Activated naive CD8-positive, alpha-beta T cell (primary cell): ENCODE data around the gene SPATA31E1.

Experiments used
- H3K27ac Mint-ChIP-seq: one replicate; pipeline ENCODE4 v1.8.0; 2021; ENCODE audit warnings: mixed read lengths
- H3K27me3 Mint-ChIP-seq: one replicate; pipeline ENCODE4 v1.8.0; 2021; ENCODE audit warnings: mixed read lengths
- H3K36me3 Mint-ChIP-seq: one replicate; pipeline ENCODE4 v1.8.0; 2021; ENCODE audit warnings: mixed read lengths
- H3K4me1 Mint-ChIP-seq: one replicate; pipeline ENCODE4 v1.8.0; 2021; ENCODE audit warnings: low read depth, mixed read lengths
- H3K4me3 Mint-ChIP-seq: one replicate; pipeline ENCODE4 v1.8.0; 2021; ENCODE audit warnings: mild to moderate bottlenecking, mixed read lengths
- H3K9me3 Mint-ChIP-seq: one replicate; pipeline ENCODE4 v1.8.0; 2021; ENCODE audit warnings: low read depth, mixed read lengths

The SPATA31E1 gene

GRCh38 chr9:87872079-87872624 lies 10.5 kb upstream of the SPATA31E1 start:
- Mint-ChIP-seq H3K27ac (no peak overlapping the region), H3K4me1 (no peaks in the 10 kb centered on the region), H3K4me3 (no peak overlapping the region), H3K27me3 (peaks cover 2% of the 10 kb centered on the region), H3K36me3 (no peaks in the 10 kb centered on the region), H3K9me3 (no peaks in the 10 kb centered on the region)

GRCh38 chr9:87873607-87874303 lies 8.9 kb upstream of the SPATA31E1 start:
- Mint-ChIP-seq H3K9me3 (no peaks in the 10 kb centered on the region), H3K27ac (no peak overlapping the region), H3K4me1 (no peaks in the 10 kb centered on the region), H3K4me3 (no peak overlapping the region), H3K27me3 (peaks cover 6% of the 10 kb centered on the region), H3K36me3 (no peaks in the 10 kb centered on the region)

GRCh38 chr9:87874304-87874623 lies 8.4 kb upstream of the SPATA31E1 start:
- no peak overlapping the region for H3K27ac Mint-ChIP-seq
- no peak overlapping the region for H3K4me3 Mint-ChIP-seq
- H3K27me3 Mint-ChIP-seq, result peaks cover 6% of the 10 kb centered on the region
- no peaks in the 10 kb centered on the region for H3K36me3 Mint-ChIP-seq
- H3K4me1 Mint-ChIP-seq, result no peaks in the 10 kb centered on the region
- no peaks in the 10 kb centered on the region for H3K9me3 Mint-ChIP-seq

GRCh38 chr9:87875060-87875459 lies 7.6 kb upstream of the SPATA31E1 start:
- Mint-ChIP-seq H3K9me3 (no peaks in the 10 kb centered on the region), H3K27ac (no peak overlapping the region), H3K27me3 (peaks cover 6% of the 10 kb centered on the region), H3K36me3 (no peaks in the 10 kb centered on the region), H3K4me3 (no peak overlapping the region), H3K4me1 (no peaks in the 10 kb centered on the region)

GRCh38 chr9:87875831-87876545 lies 6.7 kb upstream of the SPATA31E1 start:
- H3K27ac Mint-ChIP-seq, result no peak overlapping the region
- H3K9me3 Mint-ChIP-seq, result no peaks in the 10 kb centered on the region
- no peaks in the 10 kb centered on the region for H3K4me1 Mint-ChIP-seq
- H3K4me3 Mint-ChIP-seq, result no peak overlapping the region
- H3K36me3 Mint-ChIP-seq, result no peaks in the 10 kb centered on the region
- peaks cover 6% of the 10 kb centered on the region for H3K27me3 Mint-ChIP-seq

GRCh38 chr9:87876708-87877107 lies 6.0 kb upstream of the SPATA31E1 start:
- Mint-ChIP-seq H3K36me3 (no peaks in the 10 kb centered on the region), H3K27me3 (peaks cover 6% of the 10 kb centered on the region), H3K9me3 (no peaks in the 10 kb centered on the region), H3K4me3 (no peak overlapping the region), H3K4me1 (no peaks in the 10 kb centered on the region), H3K27ac (no peak overlapping the region)

- H3K27ac Mint-ChIP-seq, result no peak overlapping the region
- H3K27me3 Mint-ChIP-seq, result peaks cover 4% of the 10 kb centered on the region
- H3K9me3 Mint-ChIP-seq, result no peaks in the 10 kb centered on the region
- H3K36me3 Mint-ChIP-seq, result no peaks in the 10 kb centered on the region
- H3K4me1 Mint-ChIP-seq, result no peaks in the 10 kb centered on the region
- no peak overlapping the region for H3K4me3 Mint-ChIP-seq
Observed at GRCh38 chr9:87878989-87879511, 3.6 kb upstream of the SPATA31E1 start.

GRCh38 chr9:87880116-87880515 lies 2.6 kb upstream of the SPATA31E1 start:
- H3K27me3 Mint-ChIP-seq, result peaks cover 4% of the 10 kb centered on the region
- no peak overlapping the region for H3K4me3 Mint-ChIP-seq
- no peak overlapping the region for H3K27ac Mint-ChIP-seq
- no peaks in the 10 kb centered on the region for H3K9me3 Mint-ChIP-seq
- no peaks in the 10 kb centered on the region for H3K36me3 Mint-ChIP-seq
- H3K4me1 Mint-ChIP-seq, result no peaks in the 10 kb centered on the region

- no peaks in the 10 kb centered on the region for H3K9me3 Mint-ChIP-seq
- no peaks in the 10 kb centered on the region for H3K4me1 Mint-ChIP-seq
- H3K27me3 Mint-ChIP-seq, result peaks cover 4% of the 10 kb centered on the region
- H3K27ac Mint-ChIP-seq, result no peak overlapping the region
- no peak overlapping the region for H3K4me3 Mint-ChIP-seq
- H3K36me3 Mint-ChIP-seq, result no peaks in the 10 kb centered on the region
Observed at GRCh38 chr9:87880683-87881082, 2.0 kb upstream of the SPATA31E1 start.

- H3K36me3 Mint-ChIP-seq, result no peaks in the 10 kb centered on the region
- H3K4me3 Mint-ChIP-seq, result no peak overlapping the region
- H3K27me3 Mint-ChIP-seq, result peaks cover 1% of the 10 kb centered on the region
- H3K4me1 Mint-ChIP-seq, result no peaks in the 10 kb centered on the region
- no peaks in the 10 kb centered on the region for H3K9me3 Mint-ChIP-seq
- no peak overlapping the region for H3K27ac Mint-ChIP-seq
Observed at GRCh38 chr9:87883274-87883673, 597 bp downstream of the SPATA31E1 start.

- Mint-ChIP-seq H3K27me3 (no peaks in the 10 kb centered on the region), H3K4me3 (no peak overlapping the region), H3K36me3 (no peaks in the 10 kb centered on the region), H3K27ac (no peak overlapping the region), H3K4me1 (no peaks in the 10 kb centered on the region), H3K9me3 (no peaks in the 10 kb centered on the region)
Observed at GRCh38 chr9:87883990-87884389, 1.3 kb downstream of the SPATA31E1 start.

GRCh38 chr9:87884578-87885459 lies 2.1 kb downstream of the SPATA31E1 start:
- Mint-ChIP-seq H3K27ac (no peak overlapping the region), H3K36me3 (no peaks in the 10 kb centered on the region), H3K9me3 (no peaks in the 10 kb centered on the region), H3K27me3 (no peaks in the 10 kb centered on the region), H3K4me3 (no peak overlapping the region), H3K4me1 (no peaks in the 10 kb centered on the region)

GRCh38 chr9:87885484-87886189 lies 3.0 kb downstream of the SPATA31E1 start:
- no peaks in the 10 kb centered on the region for H3K27me3 Mint-ChIP-seq
- H3K4me3 Mint-ChIP-seq, result no peak overlapping the region
- H3K9me3 Mint-ChIP-seq, result no peaks in the 10 kb centered on the region
- no peaks in the 10 kb centered on the region for H3K36me3 Mint-ChIP-seq
- H3K27ac Mint-ChIP-seq, result no peak overlapping the region
- no peaks in the 10 kb centered on the region for H3K4me1 Mint-ChIP-seq

- no peaks in the 10 kb centered on the region for H3K27me3 Mint-ChIP-seq
- H3K4me3 Mint-ChIP-seq, result no peak overlapping the region
- H3K9me3 Mint-ChIP-seq, result no peaks in the 10 kb centered on the region
- H3K4me1 Mint-ChIP-seq, result no peaks in the 10 kb centered on the region
- H3K36me3 Mint-ChIP-seq, result no peaks in the 10 kb centered on the region
- H3K27ac Mint-ChIP-seq, result no peak overlapping the region
Observed at GRCh38 chr9:87886210-87886932, 3.7 kb downstream of the SPATA31E1 start.
